H1 (cell line): ENCODE measurements around the gene ZCRB1. TPM values are rescaled to one million over a fixed set of nuclear protein-coding genes. Genes with fewer than 3 reads are reported as not detected.

ENCODE experiments used
- CTCF ChIA-PET: fragments of 300-600 bp; sonication (Branson Sonifier 250); formaldehyde crosslinking; loops from one replicate; lab custom pipeline; 2021; ENCODE audit not compliant: partially characterized antibody; lab: Charles Lee
- POLR2A ChIA-PET: fragments of 300-600 bp; sonication (Branson Sonifier 250); formaldehyde crosslinking; loops from one replicate; lab custom pipeline; 2021; ENCODE audit warnings: inconsistent platforms; ENCODE audit not compliant: partially characterized antibody; lab: Charles Lee
- DNase-seq, 2 experiments: peaks; one replicate each; pipeline versions ENCODE4 v3.0.0 to v3.0.0-alpha.2; 2010 to 2022; ENCODE audit warnings: low spot score in 2 of 2, low read depth in 1 of 2, mixed read lengths in 1 of 2
- FAIRE-seq: peaks from 2 replicates; lab custom pipeline; 2011; peaks lifted over from hg19 to GRCh38; lab: Jason Lieb, UNC
- H2AFZ ChIP-seq: 2 replicates; pipeline ENCODE4 v1.8.1; 2012; ENCODE audit warnings: low read length, inconsistent platforms
- H2AK5ac ChIP-seq: 2 replicates; pipeline ENCODE4 v1.6.1; 2013; ENCODE audit warnings: low read depth, low read length
- H2BK120ac ChIP-seq: replicated peaks from 2 replicates; pipeline ENCODE3; 2013; ENCODE audit warnings: low read depth, low read length, inconsistent platforms
- H2BK12ac ChIP-seq: 2 replicates; pipeline ENCODE4 v1.6.1; 2013; ENCODE audit warnings: low read depth, low read length
- H2BK15ac ChIP-seq: 2 replicates; pipeline ENCODE4 v1.6.1; 2013; ENCODE audit warnings: low read length
- H2BK20ac ChIP-seq: 2 replicates; pipeline ENCODE4 v1.6.1; 2013; ENCODE audit warnings: low read length
- H2BK5ac ChIP-seq: 2 replicates; pipeline ENCODE4 v1.6.1; 2013; ENCODE audit warnings: low read depth, low read length
- H3K14ac ChIP-seq: 2 replicates; pipeline ENCODE4 v1.6.1; 2013; ENCODE audit warnings: inconsistent platforms; ENCODE audit not compliant: insufficient read length
- H3K18ac ChIP-seq: 2 replicates; pipeline ENCODE4 v1.6.1; 2013; ENCODE audit warnings: low read length; ENCODE audit errors: extremely low read depth
- H3K23ac ChIP-seq: 2 replicates; pipeline ENCODE4 v1.6.1; 2013; ENCODE audit warnings: inconsistent platforms; ENCODE audit not compliant: insufficient read length
- H3K23me2 ChIP-seq: 2 replicates; pipeline ENCODE4 v1.6.1; 2013; ENCODE audit warnings: low read depth, low read length
- H3K27ac ChIP-seq: 2 replicates; pipeline ENCODE4 v1.6.1; 2011; ENCODE audit warnings: low read depth, low read length, inconsistent platforms
- H3K27me3 ChIP-seq, 4 experiments: replicated peaks in 1 of 4; 1 replicate in 1 of 4; 2 replicates in 3 of 4; pipeline versions ENCODE4 v1.6.1 to v1.8.1; 2011 to 2013; ENCODE audit warnings: low read length in 3 of 4, mild to moderate bottlenecking in 3 of 4, inconsistent platforms in 2 of 4, mixed read lengths in 2 of 4, moderate library complexity in 1 of 4; ENCODE audit not compliant: control insufficient read depth in 3 of 4, insufficient read depth in 3 of 4; ENCODE audit errors: extremely low read depth in 1 of 4
- H3K36me3 ChIP-seq, 4 experiments: 2 replicates each; pipeline versions ENCODE4 v1.6.1 to v1.8.1; 2011 to 2013; ENCODE audit warnings: mild to moderate bottlenecking in 4 of 4, low read length in 3 of 4, moderate library complexity in 2 of 4, control low read depth in 1 of 4, inconsistent platforms in 1 of 4; ENCODE audit not compliant: insufficient read depth in 4 of 4, control insufficient read depth in 2 of 4
- H3K4ac ChIP-seq: replicated peaks from 2 replicates; pipeline ENCODE3; 2013; ENCODE audit warnings: low read length, low read depth, mixed read lengths, inconsistent platforms; ENCODE audit not compliant: insufficient read length
- H3K4me1 ChIP-seq, 4 experiments: replicated peaks in 1 of 4; 1 replicate in 1 of 4; 2 replicates in 3 of 4; pipeline versions ENCODE4 v1.6.1 to v1.8.1; 2011 to 2013; ENCODE audit warnings: low read length in 3 of 4, inconsistent platforms in 2 of 4, mixed read lengths in 1 of 4; ENCODE audit not compliant: insufficient read depth in 4 of 4, control insufficient read depth in 3 of 4
- H3K4me2 ChIP-seq, 2 experiments: 2 replicates each; pipeline versions ENCODE4 v1.6.1 to v1.8.1; 2011 to 2013; ENCODE audit warnings: low read depth in 2 of 2, low read length in 2 of 2, control low read depth in 1 of 2, inconsistent platforms in 1 of 2, mild to moderate bottlenecking in 1 of 2; ENCODE audit not compliant: insufficient read depth in 1 of 2
- H3K4me3 ChIP-seq, 4 experiments: fragments of 200-600, 300-600 bp in 1 of 4; sonication (generic), shearing (Covaris generic), sonication (Bioruptor Twin) in 1 of 4; 2 replicates each; pipeline versions ENCODE4 v1.5.1 to v1.8.1; 2011 to 2016; ENCODE audit warnings: low read length in 4 of 4, low read depth in 3 of 4, control low read depth in 2 of 4, inconsistent platforms in 2 of 4, mild to moderate bottlenecking in 2 of 4, mixed read lengths in 1 of 4, moderate library complexity in 1 of 4; ENCODE audit not compliant: insufficient read depth in 2 of 4; ENCODE audit errors: extremely low read depth in 1 of 4
- H3K56ac ChIP-seq: replicated peaks from 2 replicates; pipeline ENCODE3; 2013; ENCODE audit warnings: low read depth, mild to moderate bottlenecking, mixed read lengths, low read length, inconsistent platforms; ENCODE audit not compliant: insufficient read length
- H3K79me1 ChIP-seq: 2 replicates; pipeline ENCODE4 v1.6.1; 2013; ENCODE audit warnings: low read depth, low read length, control low read depth
- H3K79me2 ChIP-seq, 2 experiments: 2 replicates each; pipeline versions ENCODE4 v1.6.1 to v1.8.1; 2012 to 2013; ENCODE audit warnings: low read length in 2 of 2, mild to moderate bottlenecking in 2 of 2, inconsistent platforms in 1 of 2; ENCODE audit not compliant: insufficient read depth in 2 of 2, control insufficient read depth in 1 of 2
- H3K9ac ChIP-seq, 4 experiments: replicated peaks in 1 of 4; 1 replicate in 1 of 4; 2 replicates in 3 of 4; pipeline versions ENCODE4 v1.6.1 to v1.8.1; 2011 to 2013; ENCODE audit warnings: low read depth in 3 of 4, low read length in 3 of 4, control low read depth in 2 of 4, mild to moderate bottlenecking in 2 of 4, moderate library complexity in 2 of 4, inconsistent platforms in 1 of 4; ENCODE audit errors: extremely low read depth in 1 of 4
- H3K9me3 ChIP-seq, 2 experiments: 2 replicates each; pipeline versions ENCODE4 v1.6.1 to v1.8.1; 2012 to 2013; ENCODE audit warnings: mild to moderate bottlenecking in 2 of 2, moderate library complexity in 2 of 2, control low read depth in 1 of 2, inconsistent platforms in 1 of 2, low read depth in 1 of 2, low read length in 1 of 2, mixed read lengths in 1 of 2; ENCODE audit not compliant: insufficient read depth in 2 of 2
- H4K20me1 ChIP-seq, 2 experiments: replicated peaks in 1 of 2; 2 replicates each; pipeline versions ENCODE3 to v1.8.1; 2011 to 2013; ENCODE audit warnings: inconsistent platforms in 2 of 2, low read length in 2 of 2, mild to moderate bottlenecking in 1 of 2; ENCODE audit not compliant: insufficient read depth in 2 of 2, control insufficient read depth in 1 of 2
- H4K5ac ChIP-seq: 2 replicates; pipeline ENCODE4 v1.6.1; 2013; ENCODE audit warnings: low read length, low read depth, mixed read lengths, inconsistent platforms; ENCODE audit not compliant: insufficient read length
- H4K8ac ChIP-seq: 2 replicates; pipeline ENCODE4 v1.8.0; 2013; ENCODE audit warnings: mild to moderate bottlenecking, moderate library complexity, low read length, inconsistent platforms; ENCODE audit not compliant: insufficient read depth; ENCODE audit errors: extremely low read depth
- H4K91ac ChIP-seq: replicated peaks from 2 replicates; pipeline ENCODE3; 2013; ENCODE audit warnings: low read length, mixed read lengths, inconsistent platforms; ENCODE audit not compliant: insufficient read length
- ATF2 ChIP-seq: IDR thresholded peaks from 2 replicates; pipeline ENCODE4 v1.6.1; 2012; ENCODE audit warnings: low read length, inconsistent platforms
- CEBPB ChIP-seq: IDR thresholded peaks from 2 replicates; pipeline ENCODE4 v1.6.1; 2012; ENCODE audit warnings: low read depth, low read length
- EGR1 ChIP-seq: IDR thresholded peaks from 2 replicates; pipeline ENCODE4 v1.6.1; 2011; ENCODE audit warnings: low read depth, low read length, borderline replicate concordance
- FOSL1 ChIP-seq: IDR thresholded peaks from 2 replicates; pipeline ENCODE4 v1.6.1; 2011; ENCODE audit warnings: mild to moderate bottlenecking, low read depth, low read length, moderate library complexity; ENCODE audit not compliant: insufficient read depth
- NANOG ChIP-seq: IDR thresholded peaks from 2 replicates; pipeline ENCODE4 v1.6.1; 2011; ENCODE audit warnings: low read length, low read depth, mild to moderate bottlenecking, inconsistent platforms; ENCODE audit not compliant: insufficient read depth, poor library complexity, severe bottlenecking
- POLR2A ChIP-seq, 2 experiments: IDR thresholded peaks; 1 replicate in 1 of 2; 2 replicates in 1 of 2; pipeline ENCODE4 v1.6.1; 2011; ENCODE audit warnings: low read depth in 2 of 2, low read length in 2 of 2, mild to moderate bottlenecking in 2 of 2; ENCODE audit errors: control extremely low read depth in 1 of 2
- SP2 ChIP-seq: IDR thresholded peaks from 2 replicates; pipeline ENCODE4 v1.6.1; 2012; ENCODE audit warnings: mild to moderate bottlenecking, low read length, inconsistent platforms
- TAF1 ChIP-seq: IDR thresholded peaks from 2 replicates; pipeline ENCODE4 v1.6.1; 2011; ENCODE audit warnings: mild to moderate bottlenecking, low read depth, low read length
- TBP ChIP-seq: IDR thresholded peaks from 2 replicates; pipeline ENCODE4 v1.6.1; 2011; ENCODE audit warnings: low read depth, low read length, improper control_type of control experiment
- TCF12 ChIP-seq: IDR thresholded peaks from 2 replicates; pipeline ENCODE4 v1.6.1; 2011; ENCODE audit warnings: low read depth, mild to moderate bottlenecking, low read length
- TEAD4 ChIP-seq: IDR thresholded peaks from 2 replicates; pipeline ENCODE4 v1.6.1; 2012; ENCODE audit warnings: low read depth, low read length, inconsistent platforms, mixed read lengths
- YY1 ChIP-seq: IDR thresholded peaks from 2 replicates; pipeline ENCODE4 v1.6.1; 2011; ENCODE audit warnings: low read depth, mild to moderate bottlenecking, low read length
- WGBS, 2 experiments: shearing (Covaris generic) in 1 of 2; methylation state at CpG; one replicate each; pipeline versions ENCODE4 v1.1.6 to v1.1.7; 2013 to 2015; ENCODE audit warnings: low lambda C conversion rate in 2 of 2, mixed read lengths in 2 of 2, inconsistent platforms in 1 of 2, low coverage in 1 of 2, missing lambda C conversion rate in 1 of 2; ENCODE audit not compliant: insufficient replicate concordance in 2 of 2, insufficient coverage in 1 of 2, insufficient read length in 1 of 2; ENCODE audit errors: extremely low coverage in 1 of 2, missing lambda C conversion rate in 1 of 2; 5-methylcytosine and 5-hydroxymethylcytosine counted together
- polyA plus RNA-seq, 7 experiments: library from polyadenylated mRNA; depleted of rRNA in 3 of 7; stranded (reverse) in 5 of 7; unstranded in 2 of 7; fragments of >200 nt in 5 of 7; fragments of 200-250 nt in 2 of 7; gene quantifications; 1 replicate in 5 of 7; 2 replicates in 1 of 7; 4 replicates in 1 of 7; pipeline versions ENCODE4 v1.2.1 to v1.2.3, GENCODE V29; 2011 to 2013; ENCODE audit warnings: missing spikeins in 2 of 7, mixed read lengths in 2 of 7
- total RNA-seq: library from RNA; stranded (reverse); fragmentation: NEBNext Ultra II Directional; extraction: Animal tissue kit (Norgen Biotek cat#: 25700); gene quantifications from 2 replicates; pipeline ENCODE4 v1.2.1, GENCODE V29; 2021

ZCRB1 gene
- total and polyA plus RNA-seq, 2 of the 8 experiments (the other 6 are each of a cell fraction or from before 2014, with no cell fraction given): 22.0 to 52.5 TPM

- Histone ChIP-seq H4K8ac (no peak overlapping the region), H2BK12ac (no peak overlapping the region), H3K9me3 (no peaks in the 10 kb centered on the region), H3K4me2 (no peak overlapping the region), H3K14ac (no peak overlapping the region), H3K4me1 (no peaks in the 10 kb centered on the region; a peak in 1 of 7 replicates), H3K4ac (no peak overlapping the region), H2AFZ (no peak overlapping the region), H4K20me1 (no peaks in the 10 kb centered on the region), H2BK5ac (no peak overlapping the region), H3K79me2 (no peaks in the 10 kb centered on the region), H4K5ac (no peak overlapping the region), H3K36me3 (no peaks in the 10 kb centered on the region), H3K56ac (no peak overlapping the region), H2BK15ac (0 out of 2 replicates have a peak overlapping the region, but pooled peaks have one; percentile 46), H2BK20ac (no peak overlapping the region), H3K23ac (no peak overlapping the region), H2BK120ac (no peak overlapping the region), H4K91ac (no peak overlapping the region), H3K23me2 (no peaks in the 10 kb centered on the region), H3K18ac (no peak overlapping the region), H3K4me3 (no peak overlapping the region), H2AK5ac (no peak overlapping the region), H3K79me1 (no peaks in the 10 kb centered on the region), H3K27me3 (no peaks in the 10 kb centered on the region), H3K9ac (no peak overlapping the region), H3K27ac (no peak overlapping the region)
- DNase-seq (no peak), FAIRE-seq (no peak)
- POLR2A ChIA-PET: no interaction called here
- whole genome bisulfite sequencing, 2 experiments: 78% methylated on average over 13 of the region's 17 CpGs; no CpG with 5 or more reads in 1 of the 2 experiments
- CTCF ChIA-PET: interaction anchor here (0.5 to 1.1 kb wide), 3 partner anchors 20 to 585 kb away, joined by 3 read pairs; no protein-coding TSS in a partner anchor
- TF ChIP-seq TAF1 (no peak), NANOG (no peak), CEBPB (no peak), TEAD4 (no peak), FOSL1 (no peak), YY1 (no peak), TBP (no peak), EGR1 (no peak), POLR2A (IDR thresholded peaks at IDR 0.05; ENCODE audit: control extremely low read depth in 1 of 2, low read depth in 2 of 2, low read length in 2 of 2) (no peak), TCF12 (no peak), SP2 (no peak), ATF2 (no peak)
Observed at GRCh38 chr12:42266579-42267230, 59.2 kb downstream of the ZCRB1 start.
